Middle frontal gyrus (tissue), 1 donor: ENCODE results near the gene PEAK3.

ENCODE experiments used
- DNase-seq: peaks from one replicate; pipeline ENCODE4 v3.0.0-alpha.2; 2015; ENCODE audit warnings: low spot score; ENCODE audit errors: extremely low spot score

The PEAK3 gene

DNA sequence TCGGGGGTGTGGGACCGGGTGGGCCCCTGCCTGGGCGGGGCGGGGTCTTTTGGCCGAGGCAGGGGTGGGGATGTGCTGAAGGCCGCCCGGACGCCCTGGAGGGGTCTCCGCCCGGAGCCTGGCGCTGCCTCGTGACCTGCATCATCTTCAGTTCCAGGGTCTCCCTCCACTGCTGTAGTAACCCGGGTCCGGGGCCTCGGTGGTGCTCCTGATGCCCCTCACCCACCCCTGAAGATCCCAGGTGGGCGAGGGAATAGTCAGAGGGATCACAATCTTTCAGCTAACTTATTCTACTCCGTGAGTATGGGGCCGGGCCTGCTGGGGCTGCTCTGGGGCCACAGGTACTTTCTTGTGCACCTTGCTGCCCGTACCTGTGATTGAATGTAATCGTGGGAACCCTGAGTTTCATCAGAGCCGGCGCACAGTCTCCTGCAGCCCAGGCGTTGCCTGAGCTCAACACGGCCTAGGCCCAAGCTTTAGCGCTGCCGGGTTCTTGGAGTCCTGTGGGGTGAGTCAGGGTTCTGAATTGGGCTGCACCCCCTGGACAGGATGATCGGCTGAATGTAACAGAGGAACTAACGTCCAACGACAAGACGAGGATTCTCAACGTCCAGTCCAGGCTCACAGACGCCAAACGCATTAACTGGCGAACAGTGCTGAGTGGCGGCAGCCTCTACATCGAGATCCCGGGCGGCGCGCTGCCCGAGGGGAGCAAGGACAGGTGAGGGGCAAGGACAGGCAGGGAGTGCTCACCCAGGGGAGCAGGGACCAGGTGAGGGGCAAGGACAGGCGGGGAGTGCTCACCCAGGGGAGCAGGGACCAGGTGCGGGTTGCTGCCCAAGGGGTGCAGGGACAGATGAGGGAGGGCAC lies 10.5 kb downstream of the PEAK3 start:
- DNase-seq: no peak

DNA sequence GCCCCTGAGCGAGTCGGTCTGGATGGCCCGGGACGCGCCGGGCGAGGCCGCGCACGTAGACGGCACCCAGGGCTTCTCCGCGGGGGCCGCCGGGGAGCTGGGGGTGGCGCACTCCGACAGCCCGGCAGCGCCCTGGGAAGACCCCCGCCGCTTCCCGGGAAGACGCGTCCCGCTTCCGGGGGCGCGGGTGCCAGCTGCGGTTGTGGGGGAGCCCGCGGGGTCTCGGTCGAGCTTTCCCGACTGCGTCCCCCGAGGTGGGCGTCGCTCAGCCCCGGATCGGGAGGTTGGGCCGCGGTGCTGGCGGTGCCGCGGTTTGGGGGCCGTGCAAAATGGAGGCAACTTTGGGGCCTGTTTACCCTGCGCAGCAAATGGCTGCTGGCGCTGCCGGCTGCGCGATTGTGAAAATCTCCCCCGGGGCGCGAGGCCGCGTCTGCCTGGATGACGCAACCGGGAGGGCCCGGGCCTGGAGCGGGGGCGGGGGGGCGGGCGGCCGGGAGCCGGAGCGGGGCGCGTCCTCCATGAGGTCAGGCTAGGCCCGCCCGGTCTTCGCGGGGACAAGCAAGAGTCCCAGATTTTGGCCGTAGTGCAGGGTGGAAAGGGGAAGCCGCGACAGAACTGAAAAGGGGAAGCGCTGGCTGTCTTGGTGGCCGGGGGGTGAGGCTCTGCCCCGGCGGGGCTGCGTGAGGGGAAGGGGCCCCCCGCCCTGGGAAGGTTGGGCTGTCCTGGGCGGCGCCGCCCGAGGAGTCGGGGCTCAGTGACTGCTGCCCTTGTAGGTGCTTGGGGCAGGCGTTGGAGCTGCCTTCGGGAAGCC lies 11.3 kb downstream of the PEAK3 start:
- peak; percentile 48 for DNase-seq

DNA sequence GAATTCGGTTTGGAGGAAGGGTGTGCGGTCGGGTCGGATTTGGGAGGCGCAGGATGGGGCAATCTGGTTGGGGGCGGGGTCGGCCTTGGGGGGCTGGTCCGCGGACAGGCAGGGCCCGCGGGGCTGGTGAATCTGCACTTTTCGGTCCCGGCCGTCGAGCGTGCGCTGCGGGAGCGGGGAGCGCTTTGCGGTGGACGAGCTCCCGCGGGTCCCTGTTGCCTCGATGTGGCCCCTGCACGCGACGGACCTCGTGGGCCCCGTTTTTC lies 11.9 kb downstream of the PEAK3 start:
- DNase-seq: no peak

DNA sequence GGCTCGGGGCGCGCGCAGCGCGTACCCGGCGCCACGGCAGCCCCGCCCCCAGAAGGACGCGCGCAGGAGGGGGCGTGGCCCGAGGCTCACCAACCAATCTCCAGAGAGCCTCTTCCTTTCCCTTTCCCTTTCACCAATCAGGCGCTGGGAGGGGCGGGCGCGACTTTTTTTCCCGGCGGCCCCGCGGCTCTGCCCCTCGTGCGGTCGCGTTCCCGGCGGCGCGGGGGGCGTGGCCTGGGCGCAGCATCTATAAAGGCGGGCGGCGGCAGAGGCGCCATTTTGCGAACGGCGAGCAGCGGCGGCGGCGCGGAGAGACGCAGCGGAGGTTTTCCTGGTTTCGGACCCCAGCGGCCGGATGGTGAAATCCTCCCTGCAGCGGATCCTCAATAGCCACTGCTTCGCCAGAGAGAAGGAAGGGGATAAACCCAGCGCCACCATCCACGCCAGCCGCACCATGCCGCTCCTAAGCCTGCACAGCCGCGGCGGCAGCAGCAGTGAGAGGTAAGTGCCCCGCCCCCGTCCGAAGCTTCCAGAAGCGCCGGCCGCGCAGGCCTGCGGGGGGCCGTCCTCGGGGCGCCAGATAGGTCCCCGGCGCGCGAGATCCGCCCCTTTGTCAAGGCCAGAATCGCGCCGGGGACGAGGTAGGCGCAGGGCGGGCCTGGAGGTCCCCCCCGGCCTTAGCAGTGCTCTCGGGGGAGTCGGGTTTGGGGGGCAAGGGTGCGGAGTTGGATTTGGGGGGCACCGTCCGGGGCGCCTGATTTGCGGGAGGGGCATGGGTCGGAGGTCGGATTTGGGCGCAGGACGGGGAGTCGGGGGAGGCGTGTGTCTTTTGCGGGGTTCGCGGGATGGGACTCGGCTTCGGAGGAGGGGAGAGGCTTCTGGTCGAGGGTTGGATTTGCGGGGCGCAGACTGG lies 12.5 kb downstream of the PEAK3 start:
- peak; percentile 92 for DNase-seq

DNA sequence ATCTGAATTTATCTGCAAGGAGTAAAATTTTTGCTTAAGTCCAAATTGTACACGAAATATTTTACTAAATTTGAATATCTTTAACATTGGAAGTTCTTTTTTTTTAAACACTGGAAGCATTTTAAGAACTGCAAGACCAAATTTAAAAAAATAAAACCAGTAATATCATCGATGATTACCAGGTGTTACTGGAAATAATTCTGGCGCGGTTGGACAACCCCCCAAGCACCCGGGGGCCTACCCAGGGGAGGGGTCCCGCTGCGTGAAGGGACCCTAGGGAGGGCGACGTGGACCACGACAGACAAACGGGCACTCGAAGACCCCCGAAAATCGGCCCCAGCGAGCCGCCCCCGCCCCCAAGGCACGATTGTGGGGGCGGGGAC lies 13.1 kb downstream of the PEAK3 start:
- no peak for DNase-seq

DNA sequence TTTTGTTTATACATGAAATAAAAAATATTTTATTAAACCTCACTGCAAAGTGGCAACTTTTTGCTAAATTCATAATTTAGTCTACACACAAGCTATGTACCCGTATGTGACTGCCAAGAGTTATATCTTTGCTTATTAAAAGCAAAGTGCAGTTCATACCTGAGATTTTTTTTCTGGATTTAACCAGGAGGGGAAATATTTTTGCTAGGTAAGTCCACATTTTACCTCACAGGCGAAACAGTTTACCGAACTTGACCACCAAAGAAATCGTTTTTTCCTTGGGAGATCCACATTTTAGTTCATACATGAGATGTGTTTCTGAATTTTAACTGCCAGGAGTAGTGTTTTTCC lies 13.5 kb downstream of the PEAK3 start:
- no peak for DNase-seq

DNA sequence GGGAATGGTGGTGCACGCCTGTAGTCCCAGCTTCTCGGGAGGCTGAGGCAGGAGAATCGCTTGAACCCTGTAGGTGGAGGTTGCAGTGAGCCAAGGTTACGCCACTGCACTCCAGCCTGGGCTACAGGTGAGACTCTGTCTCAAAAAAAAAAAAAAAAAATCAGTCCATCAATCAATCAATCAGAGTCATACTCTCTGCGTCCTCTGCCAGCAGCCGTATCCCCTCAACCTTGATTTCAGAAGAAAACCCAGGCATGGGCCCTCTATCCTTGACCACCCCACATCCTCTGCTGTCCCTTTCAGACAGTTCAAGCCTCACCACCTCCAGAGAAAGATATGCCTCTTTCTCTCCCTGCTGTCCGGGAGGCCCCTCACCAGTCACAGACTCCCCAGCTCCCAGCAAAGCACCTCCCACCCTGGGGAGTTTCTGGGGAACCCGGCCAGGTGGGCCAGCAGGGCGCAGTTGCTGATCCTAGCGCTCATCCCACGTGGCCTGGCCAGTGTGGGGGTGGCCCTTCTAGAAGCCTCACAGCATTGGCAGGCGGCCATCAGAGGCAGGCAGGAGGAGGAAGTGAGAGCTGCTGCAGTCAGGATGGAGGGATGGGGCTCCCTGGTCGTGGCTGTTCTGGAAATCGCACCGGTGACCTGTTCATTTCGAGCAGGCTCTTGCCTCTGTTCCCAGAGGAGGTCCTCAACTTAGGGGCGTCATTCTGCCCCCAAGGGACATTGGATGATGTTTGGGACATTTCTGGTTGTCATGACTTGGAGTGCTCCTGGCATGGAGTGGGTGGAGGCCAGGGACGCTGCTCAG lies 15.6 kb downstream of the PEAK3 start:
- no peak for DNase-seq

DNA sequence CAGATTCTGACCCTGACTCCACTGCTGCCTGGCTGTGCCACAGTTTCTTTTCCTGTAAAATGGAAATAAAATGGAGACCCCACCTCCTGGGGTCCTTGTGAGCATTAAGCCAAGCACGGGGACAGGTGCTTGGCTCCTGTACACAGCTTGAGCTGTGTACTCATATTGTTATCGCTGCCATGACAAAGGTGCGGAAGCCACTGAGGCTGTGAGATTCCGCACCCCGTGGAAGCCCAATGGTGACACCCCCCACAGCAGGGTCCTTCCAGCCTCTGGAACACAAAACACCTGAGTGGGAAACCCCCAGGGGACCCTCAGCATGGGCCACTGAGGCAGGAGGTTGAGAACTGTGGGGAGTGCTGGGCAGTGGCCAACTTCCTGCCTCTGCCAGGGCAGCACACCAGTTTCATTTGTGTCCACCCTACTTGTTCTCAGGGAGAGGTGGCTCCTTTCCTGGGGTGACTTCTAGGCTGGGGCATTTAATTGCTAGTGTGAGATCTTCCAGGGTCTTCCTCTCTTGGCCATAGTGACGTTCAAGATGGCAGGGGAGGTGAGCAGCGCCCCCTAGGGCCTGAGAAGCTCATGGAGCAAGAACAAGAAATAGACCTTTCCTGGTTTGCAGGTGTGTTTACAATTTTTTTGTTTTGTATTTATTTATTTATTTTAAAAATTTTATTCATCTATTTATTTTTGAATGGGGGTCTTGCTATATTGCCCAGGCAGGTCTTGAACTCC lies 20.4 kb downstream of the PEAK3 start:
- no peak for DNase-seq

DNA sequence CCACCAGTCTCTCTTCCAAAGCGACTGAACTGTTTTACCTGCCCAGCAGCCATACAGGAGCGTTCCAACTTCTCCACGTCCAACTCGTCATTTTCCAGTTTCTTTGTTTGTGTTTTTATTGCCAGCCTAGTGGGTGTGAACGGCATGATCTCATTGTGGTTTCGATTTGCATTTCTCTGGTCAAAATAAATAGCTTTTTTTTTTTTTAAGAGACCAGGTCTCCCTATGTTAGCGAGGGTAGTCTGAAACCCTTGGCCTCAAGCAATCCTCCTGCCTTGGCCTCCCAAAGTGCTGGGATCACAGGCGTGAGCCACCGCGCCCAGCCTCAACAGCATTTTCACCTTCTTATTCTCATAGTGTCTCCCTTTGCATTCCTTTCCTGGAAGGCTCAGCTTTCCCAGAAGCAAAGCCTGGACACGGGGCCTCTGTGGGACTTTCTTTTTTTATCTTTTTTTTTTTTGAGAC lies 21.6 kb downstream of the PEAK3 start:
- DNase-seq: no peak

DNA sequence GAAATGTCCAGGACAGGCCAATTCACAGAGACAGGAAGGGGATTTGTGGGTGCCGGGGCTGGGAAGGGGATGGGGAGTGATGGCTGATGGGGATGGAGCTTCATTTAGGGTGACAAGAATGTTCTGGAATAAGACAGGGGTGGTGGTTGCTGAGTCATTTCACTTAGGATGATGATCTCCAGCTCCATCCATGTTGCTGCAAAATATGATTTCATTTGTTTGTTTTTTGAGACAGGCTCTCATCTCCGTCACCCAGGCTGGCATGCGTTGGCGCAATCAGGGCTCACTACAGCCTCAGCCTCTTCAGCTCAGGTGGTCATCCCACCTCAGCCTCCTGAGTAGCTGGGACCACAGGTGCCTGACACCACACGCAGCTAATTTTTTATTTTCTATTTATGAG lies 22.6 kb downstream of the PEAK3 start:
- no peak for DNase-seq

DNA sequence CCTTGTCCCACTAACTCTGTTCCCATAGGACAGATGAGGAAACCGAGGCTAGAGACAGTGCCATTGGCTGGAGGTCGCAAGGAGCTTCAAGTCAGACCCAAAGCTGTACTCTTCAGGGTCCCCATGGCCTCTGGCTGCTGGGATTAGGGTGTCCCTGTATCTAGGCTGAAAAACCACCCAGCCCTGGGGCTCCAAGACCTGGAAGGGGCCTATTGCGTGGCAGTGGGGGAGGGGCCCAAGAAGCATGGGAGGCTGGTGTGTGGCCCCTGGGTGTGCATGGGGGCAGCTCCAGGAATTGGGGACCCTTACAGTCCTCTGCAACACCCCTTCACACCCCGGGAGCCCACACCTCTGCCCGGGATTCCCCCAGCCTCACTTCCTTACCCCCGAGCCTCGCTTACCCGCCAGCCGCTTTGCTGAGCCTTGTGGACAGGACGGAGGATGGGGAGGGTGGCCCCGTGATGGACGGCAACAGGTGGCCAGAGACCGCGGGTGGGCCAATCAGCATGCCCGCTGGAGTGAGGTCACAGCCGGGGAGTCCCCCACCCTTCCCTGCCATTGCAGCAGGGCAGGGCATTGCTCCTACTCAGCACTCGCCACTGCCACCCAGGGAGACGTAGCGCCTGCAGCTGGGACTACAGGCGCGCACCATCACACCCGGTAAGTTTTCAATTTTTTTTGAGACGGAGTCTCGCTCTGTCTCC lies 25.8 kb downstream of the PEAK3 start, which contains the start of gene JSRP1:
Gene JSRP1 (minus strand): TSS at position 436 of the 704 bp plus-strand sequence. CDS start 1,103 bp downstream, outside the sequence.
- DNase-seq: no peak

DNA sequence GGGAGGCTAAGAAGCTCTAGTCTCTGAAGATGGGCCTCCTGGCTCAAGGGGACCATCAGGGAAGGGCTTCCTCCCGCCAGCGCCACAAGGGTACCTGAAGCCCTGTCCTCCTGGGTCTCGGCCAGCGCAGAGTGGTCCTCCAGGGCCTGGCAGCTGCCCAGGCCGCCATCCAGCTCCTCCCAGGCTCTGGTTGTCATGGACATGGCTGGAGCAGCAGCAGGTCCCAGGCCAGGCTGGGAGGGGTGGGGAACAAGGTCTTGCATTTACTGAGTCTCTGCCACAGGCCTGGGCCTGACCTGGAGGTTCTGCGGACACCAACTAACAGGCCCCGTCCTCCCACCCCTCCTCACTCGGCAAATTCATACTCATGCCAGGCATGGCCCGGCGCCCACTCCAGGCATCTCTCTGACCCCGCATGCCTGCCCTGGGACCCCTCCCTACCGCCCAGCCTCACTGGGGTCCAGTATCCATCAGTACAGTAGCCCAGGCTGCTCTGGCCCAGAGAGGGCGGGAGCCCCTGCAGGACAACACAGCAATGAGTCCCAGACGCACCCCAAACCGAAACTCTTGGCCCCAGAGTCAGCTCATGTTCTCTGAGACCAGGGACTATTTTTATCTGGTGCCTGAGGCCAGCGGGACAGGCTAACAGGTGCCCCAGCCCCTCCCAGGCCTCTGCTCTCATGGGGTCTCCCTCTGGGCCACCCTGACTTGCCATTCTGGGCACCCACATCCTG lies 26.7 kb downstream of the PEAK3 start:
- DNase-seq: no peak

DNA sequence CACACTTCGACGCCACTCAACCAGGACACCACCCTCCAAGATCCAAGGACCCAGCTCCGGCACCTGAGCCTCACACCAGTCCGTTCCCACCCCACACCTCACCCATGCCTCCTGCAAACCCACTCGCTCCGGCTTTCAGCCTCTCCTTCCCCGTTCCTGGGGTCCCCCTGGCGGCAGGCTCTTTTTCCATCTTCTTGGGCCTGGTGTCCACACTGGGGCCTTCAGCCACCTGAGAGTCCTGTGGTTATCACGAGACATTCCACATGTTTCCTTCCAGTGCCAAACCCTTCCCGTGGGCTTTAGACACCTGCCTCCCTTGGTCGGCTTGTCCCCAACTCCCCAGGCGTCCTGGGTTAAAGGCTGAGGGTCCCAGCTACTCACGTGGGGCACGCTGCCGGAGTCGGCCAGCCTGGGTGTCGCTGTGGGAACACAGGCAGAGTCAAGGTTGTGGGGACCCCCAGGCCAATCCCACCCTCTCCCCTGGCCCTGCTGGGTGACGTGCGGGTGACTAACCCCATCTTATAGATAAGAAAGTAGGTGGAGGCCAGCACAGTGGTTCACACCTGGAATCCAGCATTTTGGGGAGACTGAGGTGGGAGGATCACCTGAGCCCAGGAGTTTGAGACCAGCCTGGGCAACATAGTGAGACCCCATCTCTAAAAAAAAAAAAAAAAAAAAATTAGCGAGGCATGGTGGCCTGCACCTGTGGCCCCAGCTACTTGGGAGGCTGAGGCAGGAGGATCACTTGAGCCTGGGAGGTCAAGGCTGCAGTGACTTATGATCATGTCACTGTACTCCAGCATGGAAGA lies 27.7 kb downstream of the PEAK3 start:
- no peak for DNase-seq

DNA sequence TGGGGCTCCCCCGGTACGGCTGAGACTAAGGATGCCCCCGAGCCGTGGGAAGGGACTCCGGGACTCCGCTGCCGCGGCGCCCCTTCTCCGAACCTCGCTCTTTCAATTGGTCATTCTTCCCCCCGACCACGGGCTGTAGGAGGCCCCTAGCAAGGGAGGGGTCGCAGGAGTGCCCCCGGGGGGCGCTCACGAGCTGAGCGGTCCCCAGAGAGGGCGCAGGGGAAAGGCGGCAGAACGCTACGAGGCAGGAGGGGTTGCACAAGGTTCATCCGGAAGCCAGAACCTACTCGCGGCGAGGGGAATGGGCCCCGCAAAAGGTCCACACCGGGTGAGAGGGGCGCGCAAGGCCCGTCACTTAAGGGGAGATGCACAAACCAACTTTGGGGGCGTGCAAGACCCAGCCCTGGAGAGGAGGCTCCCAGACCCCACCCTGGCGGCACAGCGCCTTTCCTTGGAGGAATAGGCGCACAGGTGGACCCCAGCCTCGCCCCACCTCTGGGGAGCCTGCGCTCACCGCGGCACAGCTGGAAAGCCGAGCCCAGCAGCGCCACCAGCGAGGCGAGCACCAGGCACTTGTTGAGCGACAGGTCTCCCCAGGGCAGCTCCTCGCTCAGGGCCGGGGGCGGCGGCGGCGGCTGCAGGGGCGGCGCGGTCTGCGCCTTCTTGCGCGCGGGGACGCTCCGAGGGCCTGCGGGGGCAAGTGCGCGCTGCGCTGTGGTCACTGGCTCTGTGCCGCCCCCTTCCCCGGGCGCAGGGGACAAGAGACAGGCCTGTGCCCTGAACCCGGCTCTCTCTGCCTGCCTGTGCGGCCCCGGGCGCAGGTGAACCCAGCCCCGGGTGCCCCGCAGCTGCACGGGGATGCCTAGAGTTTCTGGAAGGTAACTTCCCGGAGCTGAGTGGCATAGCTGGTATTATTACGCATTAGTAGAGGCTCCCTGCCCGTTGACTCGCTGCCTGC lies 28.6 kb downstream of the PEAK3 start:
- DNase-seq: no peak

DNA sequence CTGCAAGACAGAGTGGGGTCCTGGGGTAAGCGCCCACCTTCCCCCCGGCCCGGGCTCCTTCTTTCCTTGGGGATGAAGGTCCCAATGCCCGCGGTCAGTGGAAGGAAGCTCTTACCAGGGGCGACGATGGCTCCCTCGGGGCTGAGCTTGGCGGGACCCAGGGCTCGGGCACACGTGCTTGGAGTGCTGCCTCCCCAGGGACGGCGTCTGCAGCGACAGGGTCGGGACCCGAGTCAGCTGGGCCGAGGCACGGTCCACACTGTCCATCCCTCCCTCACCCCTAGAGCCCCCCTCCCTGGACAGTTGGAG lies 29.2 kb downstream of the PEAK3 start:
- DNase-seq: no peak

DNA sequence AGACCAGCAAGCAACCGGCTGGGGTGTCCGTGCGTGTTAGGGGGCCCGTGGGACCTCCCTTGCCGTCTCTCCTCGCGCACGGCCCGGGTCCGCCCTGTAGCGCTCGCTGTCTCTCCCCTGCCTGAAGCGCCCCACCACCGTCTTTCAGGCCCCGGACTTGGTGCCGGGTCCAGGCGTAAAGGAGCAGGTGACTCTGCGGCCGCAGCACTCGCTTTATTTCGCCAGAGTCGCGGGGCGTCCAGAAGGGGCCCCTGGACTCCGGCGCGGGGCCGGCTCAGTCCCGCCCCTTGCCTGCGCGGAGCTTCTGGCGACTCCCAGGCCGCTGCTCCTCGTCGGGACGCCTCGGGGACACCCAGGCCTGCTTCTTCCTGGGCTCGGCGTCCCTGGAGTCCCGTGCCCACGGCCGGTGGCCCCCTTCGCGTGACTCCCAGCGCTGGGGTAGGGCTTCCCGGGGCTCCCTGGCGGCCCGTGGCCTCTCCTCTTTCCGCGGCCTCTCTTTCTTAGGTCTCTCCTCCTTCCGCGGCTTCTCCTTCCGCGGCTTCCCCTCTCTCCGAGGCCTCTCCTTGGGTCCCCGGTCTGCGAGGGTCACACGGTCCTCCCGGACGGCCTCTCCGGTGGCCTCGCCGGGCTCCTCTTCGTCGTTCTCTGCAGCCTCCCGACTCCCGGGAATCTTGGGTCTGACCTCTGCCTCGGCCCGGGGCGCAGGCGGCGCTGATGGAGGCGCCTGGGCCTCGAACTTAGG lies 29.7 kb downstream of the PEAK3 start:
- DNase-seq: no peak
